ENCODE results near the gene TEAD2. TPM values are rescaled to one million over a fixed set of nuclear protein-coding genes. Genes with fewer than 3 reads are reported as not detected.
A peak's percentile ranks its signal among the peaks of the same experiment; 100 is the strongest.

The TEAD2 gene
- total RNA-seq, 4 donors from 2014 or later = 3.8 to 12.4 (median 8.2) TPM

DNA sequence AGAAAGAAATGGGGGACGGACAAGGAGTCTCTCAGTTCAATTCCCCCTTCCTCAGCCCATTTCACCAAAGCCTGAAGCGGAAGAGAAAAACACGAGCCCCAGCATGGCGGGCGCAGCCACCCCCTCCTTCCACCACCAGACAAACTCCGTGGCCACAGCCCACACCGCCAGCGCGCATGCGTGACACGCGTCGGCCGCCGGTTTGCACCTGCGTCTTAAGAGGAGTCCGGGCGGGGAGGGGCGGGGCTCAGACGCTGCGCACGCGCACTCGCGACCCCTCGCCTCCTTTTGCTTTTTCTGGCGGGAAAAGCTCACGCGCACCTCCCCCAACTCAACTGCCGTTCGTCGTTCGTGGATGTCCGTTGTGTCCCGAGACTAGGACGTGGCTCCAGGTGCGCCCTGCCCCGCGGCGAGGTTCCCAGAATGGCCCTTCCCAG, 25.7 kb upstream of the TEAD2 start, which contains the start of gene KASH5:
Gene KASH5, plus strand, starts transcription at position 314 of the 437 bp plus-strand sequence. CDS start 2,635 bp downstream, outside the sequence.
- H3K27ac ChIP-seq = no peak within 1 kb of the TSS
- peak within 1 kb of the TSS in 3 of 4 donors; percentile 13 to 25 (median 21) for H3K4me3 ChIP-seq
- H3K36me3 ChIP-seq = no peaks in the 10 kb centered on the region
- peaks cover 0 to 29% (median 1%) of the 10 kb centered on the region in 4 donors for H3K27me3 ChIP-seq
- H3K9me3 ChIP-seq = peaks cover 0 to 8% (median 3%) of the 10 kb centered on the region in 3 donors
- DNase-seq = peak; percentile 27
- 38 to 55% methylated on average over 29 to 33 of the region's 40 CpGs for WGBS, 2 donors
- H3K4me1 ChIP-seq = peaks cover 0 to 3% (median 0%) of the 10 kb centered on the region in 3 donors
- TF ChIP-seq POLR2A (IDR thresholded peaks at IDR 0.05) = no peak
- TF ChIP-seq, protein P1, sequence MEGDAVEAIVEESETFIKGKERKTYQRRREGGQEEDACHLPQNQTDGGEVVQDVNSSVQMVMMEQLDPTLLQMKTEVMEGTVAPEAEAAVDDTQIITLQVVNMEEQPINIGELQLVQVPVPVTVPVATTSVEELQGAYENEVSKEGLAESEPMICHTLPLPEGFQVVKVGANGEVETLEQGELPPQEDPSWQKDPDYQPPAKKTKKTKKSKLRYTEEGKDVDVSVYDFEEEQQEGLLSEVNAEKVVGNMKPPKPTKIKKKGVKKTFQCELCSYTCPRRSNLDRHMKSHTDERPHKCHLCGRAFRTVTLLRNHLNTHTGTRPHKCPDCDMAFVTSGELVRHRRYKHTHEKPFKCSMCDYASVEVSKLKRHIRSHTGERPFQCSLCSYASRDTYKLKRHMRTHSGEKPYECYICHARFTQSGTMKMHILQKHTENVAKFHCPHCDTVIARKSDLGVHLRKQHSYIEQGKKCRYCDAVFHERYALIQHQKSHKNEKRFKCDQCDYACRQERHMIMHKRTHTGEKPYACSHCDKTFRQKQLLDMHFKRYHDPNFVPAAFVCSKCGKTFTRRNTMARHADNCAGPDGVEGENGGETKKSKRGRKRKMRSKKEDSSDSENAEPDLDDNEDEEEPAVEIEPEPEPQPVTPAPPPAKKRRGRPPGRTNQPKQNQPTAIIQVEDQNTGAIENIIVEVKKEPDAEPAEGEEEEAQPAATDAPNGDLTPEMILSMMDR (IDR thresholded peaks at IDR 0.05) = peak in 1 of 6 experiments; percentile 6
- intact Hi-C loops (cut with DNase I) = no loop called here

DNA sequence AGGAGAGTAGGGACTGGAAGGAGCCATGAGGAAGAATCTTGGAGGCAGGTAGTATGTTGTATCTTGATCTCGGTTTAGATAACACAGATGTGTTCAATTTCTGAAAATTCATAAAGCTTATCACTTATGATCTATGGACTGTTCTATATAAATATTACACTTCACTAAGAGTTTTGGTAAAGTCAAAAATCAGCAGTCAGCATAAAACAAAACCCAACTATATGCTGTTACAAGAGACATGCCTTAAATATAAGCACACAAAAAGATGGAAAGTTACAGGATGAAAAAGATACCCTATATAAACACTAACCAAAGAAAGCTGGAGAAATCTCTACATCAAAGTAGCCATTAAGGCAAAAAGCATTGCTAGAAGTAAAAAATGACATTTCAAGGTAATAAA, 21.4 kb upstream of the TEAD2 start:
- TF ChIP-seq, protein P1 (IDR thresholded peaks at IDR 0.05) = no peak
- no peak for TF ChIP-seq POLR2A (IDR thresholded peaks at IDR 0.05)
- 0 to 92% methylated on average over 1 of the region's 1 CpG for WGBS, 2 donors
- Histone ChIP-seq H3K4me1 (no peaks in the 10 kb centered on the region), H3K27me3 (peaks cover 0 to 13% (median 1%) of the 10 kb centered on the region in 4 donors), H3K4me3 (no peak overlapping the region), H3K9me3 (peaks cover 0 to 21% (median 12%) of the 10 kb centered on the region in 3 donors), H3K36me3 (no peaks in the 10 kb centered on the region), H3K27ac (no peak overlapping the region)
- intact Hi-C loops (cut with DNase I) = no loop called here
- no peak for DNase-seq

DNA sequence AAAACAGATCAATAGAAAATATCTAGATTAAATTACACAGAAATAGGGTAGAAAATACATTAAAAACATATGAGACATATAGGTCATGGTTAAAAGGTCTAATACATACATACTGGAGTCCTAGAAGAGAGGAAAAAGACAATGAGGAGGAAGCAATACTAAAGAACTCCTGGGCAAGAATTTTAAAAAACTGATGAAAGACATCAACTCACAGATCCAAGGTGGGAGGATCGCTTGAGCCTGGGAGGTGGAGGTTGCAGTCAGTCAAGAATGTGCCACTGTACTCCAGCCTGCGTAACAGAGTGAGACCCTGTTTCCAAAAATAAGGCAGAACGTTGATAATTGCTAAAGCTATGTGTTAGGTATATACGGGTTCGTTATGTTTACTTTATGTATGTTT, 20.4 kb upstream of the TEAD2 start:
- intact Hi-C loops (cut with DNase I) = no loop called here
- Histone ChIP-seq H3K9me3 (peaks cover 0 to 21% (median 12%) of the 10 kb centered on the region in 3 donors), H3K27me3 (peaks cover 0 to 5% (median 0%) of the 10 kb centered on the region in 4 donors), H3K4me1 (no peaks in the 10 kb centered on the region), H3K4me3 (no peak overlapping the region), H3K27ac (no peak overlapping the region), H3K36me3 (no peaks in the 10 kb centered on the region)
- WGBS, 2 donors = 91 to 95% methylated on average over 5 of the region's 5 CpGs
- no peak for DNase-seq
- no peak for TF ChIP-seq POLR2A (IDR thresholded peaks at IDR 0.05)
- TF ChIP-seq, protein P1 (IDR thresholded peaks at IDR 0.05) = no peak

DNA sequence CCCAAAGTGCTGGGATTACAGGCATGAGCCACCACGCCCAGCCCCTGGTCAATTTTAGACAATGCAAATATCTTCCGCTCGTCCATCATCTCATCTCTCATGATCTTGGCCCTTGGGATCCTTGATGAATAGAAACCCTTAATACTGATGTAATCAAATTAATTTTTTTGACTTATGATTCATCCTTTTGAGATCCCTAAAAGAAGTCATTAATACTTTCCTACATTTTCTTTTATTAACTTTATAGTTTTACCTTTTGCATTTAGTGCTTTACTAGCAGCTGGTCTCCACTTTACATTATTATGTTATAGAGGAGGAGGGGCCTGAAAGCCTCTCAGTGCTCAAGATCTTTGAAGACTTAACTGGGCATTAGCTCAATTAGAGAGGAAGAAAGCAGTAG, 18.2 kb upstream of the TEAD2 start:
- Histone ChIP-seq H3K9me3 (peaks cover 0 to 21% (median 12%) of the 10 kb centered on the region in 3 donors), H3K4me3 (no peak overlapping the region), H3K27me3 (peaks cover 0 to 5% (median 0%) of the 10 kb centered on the region in 4 donors), H3K27ac (no peak overlapping the region), H3K36me3 (no peaks in the 10 kb centered on the region), H3K4me1 (no peaks in the 10 kb centered on the region)
- intact Hi-C loops (cut with DNase I) = no loop called here
- no peak for TF ChIP-seq POLR2A (IDR thresholded peaks at IDR 0.05)
- TF ChIP-seq, protein P1 (IDR thresholded peaks at IDR 0.05) = no peak
- WGBS, 2 donors = 81 to 87% methylated on average over 3 of the region's 3 CpGs
- no peak for DNase-seq

DNA sequence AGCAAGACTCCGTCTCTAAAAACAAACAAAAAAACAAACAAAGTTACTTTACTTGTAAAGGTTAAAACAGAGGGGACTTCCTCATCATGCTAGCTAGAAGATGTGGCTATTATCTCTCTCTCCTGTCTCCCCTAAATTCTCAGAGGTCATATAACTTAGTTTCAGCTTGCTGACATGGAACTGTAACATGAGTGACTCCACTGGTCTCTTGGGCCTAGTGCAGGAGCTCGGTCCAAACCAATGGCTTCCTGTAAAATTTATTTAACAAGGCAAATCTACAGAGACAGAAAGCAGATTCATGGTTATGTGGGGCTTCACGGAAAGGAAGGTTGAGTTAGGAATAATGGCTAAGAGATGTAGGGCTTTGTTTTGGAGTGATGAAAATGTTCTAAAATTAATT, 16.3 kb upstream of the TEAD2 start:
- no peak for DNase-seq
- WGBS, 2 donors = 84 to 94% methylated on average over 3 of the region's 3 CpGs
- intact Hi-C loops (cut with DNase I) = no loop called here

More for the DNA sequence above, 16.3 kb upstream of the TEAD2 start:
- Histone ChIP-seq H3K36me3 (no peaks in the 10 kb centered on the region), H3K4me3 (no peak overlapping the region), H3K27ac (no peak overlapping the region), H3K27me3 (peaks cover 0 to 5% (median 0%) of the 10 kb centered on the region in 4 donors), H3K9me3 (peaks cover 0 to 18% (median 12%) of the 10 kb centered on the region in 3 donors), H3K4me1 (no peaks in the 10 kb centered on the region)
- TF ChIP-seq POLR2A (IDR thresholded peaks at IDR 0.05) = no peak
- TF ChIP-seq, protein P1 (IDR thresholded peaks at IDR 0.05) = no peak

Data from esophagus squamous epithelium (tissue), 5 donors.